GM23338 (cell line): ENCODE results near the gene CRISP1. TPM values are rescaled to one million over a fixed set of nuclear protein-coding genes. Genes with fewer than 3 reads are reported as not detected.

Source experiments
- ATAC-seq: fragments of 200-7000 bp; cut with Tn5 transposase; 3 replicates; pipeline ENCODE4 v1.9.1; 2020
- DNase-seq: peaks from one replicate; pipeline ENCODE4 v3.0.0-alpha.2; 2015; ENCODE audit warnings: low spot score
- H2AFZ ChIP-seq: fragments of 200-600 bp; sonication (generic); 2 replicates; pipeline ENCODE4 v1.8.0; 2016; ENCODE audit warnings: antibody characterized with exemption, mild to moderate bottlenecking, moderate library complexity
- H3F3A ChIP-seq: fragments of 200-600 bp; sonication (generic); replicated peaks from 2 replicates; pipeline ENCODE4 v1.8.0; 2017; ENCODE audit warnings: antibody characterized with exemption, mixed run types, low read depth
- H3K27ac ChIP-seq: fragments of 200-600 bp; sonication (generic); 2 replicates; pipeline ENCODE4 v1.6.1; 2016; ENCODE audit warnings: low read depth
- H3K27me3 ChIP-seq: fragments of 200-600 bp; sonication (generic); 2 replicates; pipeline ENCODE4 v1.8.0; 2016; ENCODE audit warnings: mild to moderate bottlenecking, mixed run types, moderate library complexity; ENCODE audit not compliant: insufficient read depth
- H3K36me3 ChIP-seq: fragments of 200-600 bp; sonication (generic); 2 replicates; pipeline ENCODE4 v1.8.0; 2016; ENCODE audit warnings: mild to moderate bottlenecking; ENCODE audit not compliant: insufficient read depth
- H3K4me1 ChIP-seq: fragments of 200-600 bp; sonication (generic); 2 replicates; pipeline ENCODE4 v1.8.0; 2016; ENCODE audit warnings: mild to moderate bottlenecking, moderate library complexity; ENCODE audit not compliant: insufficient read depth
- H3K4me2 ChIP-seq: fragments of 200-600 bp; sonication (generic); 2 replicates; pipeline ENCODE4 v1.7.1; 2017; ENCODE audit warnings: mixed run types
- H3K4me3 ChIP-seq: fragments of 200-600 bp; sonication (generic); 2 replicates; pipeline ENCODE4 v1.6.1; 2016; ENCODE audit warnings: mixed run types
- H3K79me2 ChIP-seq: fragments of 200-600 bp; sonication (generic); replicated peaks from 2 replicates; pipeline ENCODE4 v1.8.0; 2017; ENCODE audit warnings: mild to moderate bottlenecking; ENCODE audit not compliant: insufficient read depth
- H3K9me2 ChIP-seq: fragments of 200-600 bp; sonication (generic); 2 replicates; pipeline ENCODE4 v1.8.0; 2017; ENCODE audit not compliant: insufficient read depth
- H4K20me1 ChIP-seq: fragments of 200-600 bp; sonication (generic); replicated peaks from 2 replicates; pipeline ENCODE4 v1.8.0; 2017; ENCODE audit warnings: mild to moderate bottlenecking; ENCODE audit not compliant: insufficient read depth
- H3K27ac Mint-ChIP-seq: 2 replicates; pipeline ENCODE4 v1.8.0; 2020; ENCODE audit warnings: inconsistent platforms, mild to moderate bottlenecking, moderate library complexity, mixed read lengths
- H3K27me3 Mint-ChIP-seq: 3 replicates; pipeline ENCODE4 v1.8.0; 2022; ENCODE audit warnings: low read depth, mild to moderate bottlenecking, moderate library complexity, mixed read lengths, inconsistent platforms; ENCODE audit not compliant: insufficient read depth, poor library complexity
- H3K36me3 Mint-ChIP-seq: 3 replicates; pipeline ENCODE4 v1.8.0; 2021; ENCODE audit warnings: low read depth, mild to moderate bottlenecking, inconsistent platforms, moderate library complexity, mixed read lengths
- H3K4me1 Mint-ChIP-seq: 3 replicates; pipeline ENCODE4 v1.8.0; 2020; ENCODE audit warnings: mild to moderate bottlenecking, inconsistent platforms, mixed read lengths
- H3K4me3 Mint-ChIP-seq: 3 replicates; pipeline ENCODE4 v1.8.0; 2021; ENCODE audit warnings: moderate library complexity, mild to moderate bottlenecking, inconsistent platforms, mixed read lengths
- H3K9me3 Mint-ChIP-seq: 3 replicates; pipeline ENCODE4 v1.8.0; 2020; ENCODE audit warnings: moderate library complexity, mild to moderate bottlenecking, inconsistent platforms, mixed read lengths
- EZH2 ChIP-seq: fragments of 200-600 bp; sonication (generic); IDR thresholded peaks from one replicate; pipeline ENCODE4 v1.8.0; 2017; ENCODE audit warnings: antibody characterized with exemption, mild to moderate bottlenecking, low read depth; ENCODE audit not compliant: unreplicated experiment
- EZH2phosphoT487 ChIP-seq: fragments of 200-600 bp; sonication (generic); IDR thresholded peaks from one replicate; pipeline ENCODE4 v1.8.1; 2018; ENCODE audit warnings: antibody characterized with exemption; ENCODE audit not compliant: unreplicated experiment
- JUNB ChIP-seq: IDR thresholded peaks from one replicate; pipeline ENCODE4 v1.6.1; 2016; ENCODE audit warnings: antibody characterized with exemption; ENCODE audit not compliant: unreplicated experiment
- POLR2AphosphoS5 ChIP-seq: IDR thresholded peaks from 2 replicates; pipeline ENCODE4 v1.6.1; 2016; ENCODE audit warnings: antibody characterized with exemption, low read depth
- REST ChIP-seq: IDR thresholded peaks from one replicate; pipeline ENCODE4 v1.6.1; 2018; ENCODE audit warnings: antibody characterized with exemption; ENCODE audit not compliant: unreplicated experiment
- STAT1 ChIP-seq: IDR thresholded peaks from one replicate; pipeline ENCODE4 v1.6.1; 2016; ENCODE audit warnings: antibody characterized with exemption; ENCODE audit not compliant: unreplicated experiment
- ZNF114 ChIP-seq: fragments of 250-450 bp; sonication (Bioruptor Pico); IDR thresholded peaks from 2 replicates; pipeline ENCODE4 v1.5.0; 2020; ENCODE audit warnings: mild to moderate bottlenecking, moderate library complexity
- ZNF331 ChIP-seq: fragments of 250-450 bp; sonication (Bioruptor Pico); IDR thresholded peaks from 2 replicates; pipeline ENCODE4 v1.5.0; 2020; ENCODE audit warnings: low read depth, mild to moderate bottlenecking, moderate library complexity
- polyA plus RNA-seq: library from polyadenylated mRNA; unstranded; fragments of >200 nt; fragmentation: Nextera tagmentation; extraction: Ambion mirVana; gene quantifications from 2 replicates; pipeline ENCODE4 v1.2.1, GENCODE V29; 2016
- total RNA-seq: library from RNA; depleted of rRNA; stranded (reverse); fragments of >200 nt; shearing (Covaris generic); gene quantifications from 2 replicates; pipeline ENCODE4 v1.2.3, GENCODE V29; 2014
- TF ChIP-seq, protein P1 (sequence below), 2 experiments: fragments of 200-600 bp in 1 of 2; sonication (generic) in 1 of 2; conservative IDR thresholded peaks; 2 replicates each; pipeline versions ENCODE4 v1.5.1 to v1.6.1; 2016 to 2017; ENCODE audit warnings: antibody characterized with exemption in 2 of 2, low read depth in 2 of 2, mild to moderate bottlenecking in 2 of 2, moderate library complexity in 1 of 2
- TF ChIP-seq, protein P2 (sequence below): IDR thresholded peaks from 2 replicates; pipeline ENCODE4 v1.6.1; 2016; ENCODE audit warnings: antibody characterized with exemption

CRISP1 gene
- total and polyA plus RNA-seq, 2 experiments from 2014 or later: not detected

DNA sequence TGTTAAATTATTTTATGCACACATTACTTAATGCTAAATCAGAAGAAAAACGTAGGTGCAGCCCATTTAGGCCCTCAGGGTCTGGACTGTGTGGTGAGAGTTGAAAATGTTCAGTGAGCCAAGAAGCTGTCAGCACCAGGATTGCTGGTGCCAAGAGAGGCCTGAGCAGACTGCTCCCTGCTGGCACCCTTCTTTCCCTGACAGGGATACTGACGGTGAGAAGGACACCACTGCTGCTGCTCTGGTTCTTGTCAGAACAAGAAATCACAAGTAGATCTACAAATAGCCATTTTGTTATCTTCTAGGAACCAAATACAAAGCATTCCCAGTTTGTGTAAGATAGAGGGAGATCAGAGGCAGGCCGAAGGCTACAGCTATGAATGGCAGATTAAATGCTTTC, 48.7 kb upstream of the CRISP1 start:
- peaks cover 86% of the 10 kb centered on the region for H3K4me1 ChIP-seq
- peak; percentile 32 for ATAC-seq
- H3F3A ChIP-seq: 0 out of 2 replicates have a peak, but pooled peaks cover 8% of the 10 kb centered on the region
- H3K9me3 Mint-ChIP-seq: no peaks in the 10 kb centered on the region
- H3K4me1 Mint-ChIP-seq: peaks cover 78% of the 10 kb centered on the region
- H3K4me2 ChIP-seq: peak overlapping the region; percentile 35
- H3K36me3 Mint-ChIP-seq: no peaks in the 10 kb centered on the region
- H4K20me1 ChIP-seq: no peaks in the 10 kb centered on the region
- H3K79me2 ChIP-seq: no peaks in the 10 kb centered on the region
- TF ChIP-seq, protein P1, sequence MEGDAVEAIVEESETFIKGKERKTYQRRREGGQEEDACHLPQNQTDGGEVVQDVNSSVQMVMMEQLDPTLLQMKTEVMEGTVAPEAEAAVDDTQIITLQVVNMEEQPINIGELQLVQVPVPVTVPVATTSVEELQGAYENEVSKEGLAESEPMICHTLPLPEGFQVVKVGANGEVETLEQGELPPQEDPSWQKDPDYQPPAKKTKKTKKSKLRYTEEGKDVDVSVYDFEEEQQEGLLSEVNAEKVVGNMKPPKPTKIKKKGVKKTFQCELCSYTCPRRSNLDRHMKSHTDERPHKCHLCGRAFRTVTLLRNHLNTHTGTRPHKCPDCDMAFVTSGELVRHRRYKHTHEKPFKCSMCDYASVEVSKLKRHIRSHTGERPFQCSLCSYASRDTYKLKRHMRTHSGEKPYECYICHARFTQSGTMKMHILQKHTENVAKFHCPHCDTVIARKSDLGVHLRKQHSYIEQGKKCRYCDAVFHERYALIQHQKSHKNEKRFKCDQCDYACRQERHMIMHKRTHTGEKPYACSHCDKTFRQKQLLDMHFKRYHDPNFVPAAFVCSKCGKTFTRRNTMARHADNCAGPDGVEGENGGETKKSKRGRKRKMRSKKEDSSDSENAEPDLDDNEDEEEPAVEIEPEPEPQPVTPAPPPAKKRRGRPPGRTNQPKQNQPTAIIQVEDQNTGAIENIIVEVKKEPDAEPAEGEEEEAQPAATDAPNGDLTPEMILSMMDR (conservative IDR thresholded peaks at IDR 0.05; ENCODE audit: low read depth in 2 of 2): peak in 1 of 2 experiments; percentile 20; a peak in 1 of 4 replicates
- TF ChIP-seq ZNF331 (CRISPR knock-in tag): no peak
- no peaks in the 10 kb centered on the region for H3K9me2 ChIP-seq
- H3K27me3 Mint-ChIP-seq: no peaks in the 10 kb centered on the region
- no peak overlapping the region for H3K4me3 ChIP-seq
- H3K4me3 Mint-ChIP-seq: no peak overlapping the region
- no peaks in the 10 kb centered on the region for H3K27me3 ChIP-seq
- no peak overlapping the region for H2AFZ ChIP-seq
- no peak overlapping the region for H3K27ac ChIP-seq
- no peaks in the 10 kb centered on the region for H3K36me3 ChIP-seq
- H3K27ac Mint-ChIP-seq: peak overlapping the region; percentile 86
- no peak for DNase-seq

DNA sequence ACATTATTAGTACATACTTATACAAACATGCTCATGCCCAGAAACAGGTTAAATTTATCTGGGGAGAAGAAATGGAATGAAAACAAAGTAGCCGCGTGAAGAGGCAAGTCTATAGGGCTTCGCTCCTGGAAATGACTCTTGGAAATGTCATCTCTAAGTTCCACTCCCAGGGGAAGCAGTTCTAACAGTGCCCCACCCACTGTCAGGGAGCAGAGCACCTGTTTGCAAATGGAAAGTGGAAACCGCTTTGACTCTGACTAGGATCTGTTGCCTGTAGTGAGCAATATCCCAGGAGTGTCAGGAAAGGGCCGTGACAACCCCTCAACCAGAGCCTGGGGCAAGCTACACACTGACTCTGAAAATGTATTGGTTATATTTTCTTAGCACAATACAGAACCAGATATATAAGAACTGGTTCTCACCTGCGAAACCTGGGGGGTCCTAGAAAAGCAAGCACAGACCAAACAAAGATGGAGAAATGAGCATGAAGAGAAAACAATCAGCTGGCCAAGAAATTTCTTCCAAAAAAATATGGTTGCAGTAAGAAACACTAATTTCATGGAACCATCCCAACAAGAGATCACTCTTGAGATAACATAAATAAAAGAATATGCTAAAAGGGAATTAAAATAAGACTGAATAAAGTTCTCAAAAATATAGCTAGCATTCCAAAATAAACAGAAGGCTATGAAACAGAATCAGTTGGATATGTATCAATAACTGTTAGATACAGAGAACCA, 47.5 kb upstream of the CRISP1 start:
- Mint-ChIP-seq H3K36me3 (no peaks in the 10 kb centered on the region), H3K4me3 (no peak overlapping the region), H3K27ac (no peak overlapping the region; the same call in 1 of the 2 replicates), H3K9me3 (no peaks in the 10 kb centered on the region), H3K27me3 (no peaks in the 10 kb centered on the region), H3K4me1 (peaks cover 77% of the 10 kb centered on the region)
- Histone ChIP-seq H3K9me2 (no peaks in the 10 kb centered on the region), H4K20me1 (no peaks in the 10 kb centered on the region), H3K27ac (no peak overlapping the region), H3K4me1 (peaks cover 88% of the 10 kb centered on the region), H3K36me3 (no peaks in the 10 kb centered on the region), H3K4me2 (peak overlapping the region; percentile 35), H2AFZ (no peak overlapping the region), H3K4me3 (no peak overlapping the region), H3F3A (0 out of 2 replicates have a peak, but pooled peaks cover 8% of the 10 kb centered on the region), H3K27me3 (no peaks in the 10 kb centered on the region), H3K79me2 (no peaks in the 10 kb centered on the region)
- no peak for TF ChIP-seq STAT1
- TF ChIP-seq REST: no peak
- no peak for TF ChIP-seq ZNF331 (CRISPR knock-in tag)
- TF ChIP-seq, protein P1 (conservative IDR thresholded peaks at IDR 0.05; ENCODE audit: low read depth in 2 of 2): no peak
- TF ChIP-seq ZNF114 (CRISPR knock-in tag): no peak
- no peak for TF ChIP-seq EZH2phosphoT487
- no peak for TF ChIP-seq POLR2AphosphoS5
- TF ChIP-seq EZH2: no peak
- TF ChIP-seq, protein P2, sequence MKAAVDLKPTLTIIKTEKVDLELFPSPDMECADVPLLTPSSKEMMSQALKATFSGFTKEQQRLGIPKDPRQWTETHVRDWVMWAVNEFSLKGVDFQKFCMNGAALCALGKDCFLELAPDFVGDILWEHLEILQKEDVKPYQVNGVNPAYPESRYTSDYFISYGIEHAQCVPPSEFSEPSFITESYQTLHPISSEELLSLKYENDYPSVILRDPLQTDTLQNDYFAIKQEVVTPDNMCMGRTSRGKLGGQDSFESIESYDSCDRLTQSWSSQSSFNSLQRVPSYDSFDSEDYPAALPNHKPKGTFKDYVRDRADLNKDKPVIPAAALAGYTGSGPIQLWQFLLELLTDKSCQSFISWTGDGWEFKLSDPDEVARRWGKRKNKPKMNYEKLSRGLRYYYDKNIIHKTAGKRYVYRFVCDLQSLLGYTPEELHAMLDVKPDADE: no peak
- TF ChIP-seq JUNB: no peak
- peak; percentile 64 for ATAC-seq
- DNase-seq: peak; percentile 56
